ENCODE results near the gene PDXK.

DNA sequence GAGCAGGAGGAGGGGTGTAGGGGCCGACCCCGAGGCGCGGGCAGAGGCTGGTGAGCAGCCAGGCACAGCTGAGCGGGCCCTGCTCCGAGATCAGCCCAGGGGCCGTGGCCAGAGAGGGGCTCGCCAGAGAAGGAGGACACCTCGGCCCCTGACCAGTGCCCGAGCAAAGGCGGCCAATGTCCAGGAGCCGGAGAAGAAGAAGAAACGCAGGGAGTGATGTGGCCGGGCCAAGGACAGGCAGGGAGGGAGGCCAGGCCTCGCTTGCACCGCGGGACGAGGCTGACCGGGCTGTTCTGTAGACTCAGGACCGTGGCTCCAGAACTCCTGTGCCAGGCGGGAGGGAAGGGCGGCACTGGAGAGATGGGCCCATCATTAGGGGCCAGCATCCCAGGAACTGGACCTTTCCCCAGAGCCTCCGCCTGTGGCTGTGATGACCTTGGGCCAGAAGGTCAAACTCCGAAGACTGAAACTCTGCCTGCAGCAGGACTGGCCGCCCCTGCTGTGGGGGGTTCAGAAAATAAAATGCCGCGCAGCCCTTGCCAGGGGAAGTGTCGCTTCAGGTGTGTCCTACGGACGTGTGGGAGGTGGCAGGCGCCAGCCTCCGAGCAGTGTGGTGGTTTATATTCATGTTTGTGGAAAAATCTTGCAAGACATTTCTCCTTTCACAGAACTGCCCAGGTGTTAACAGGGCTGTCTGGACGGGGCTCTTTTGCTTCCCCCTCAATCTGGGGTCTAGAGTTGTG is 84.8 kb downstream of the PDXK start:
- TF ChIP-seq POLR2A (IDR thresholded peaks at IDR 0.05; ENCODE audit: low read length) (no peak), GATA1 (IDR thresholded peaks at IDR 0.05; ENCODE audit: low read depth, low read length) (no peak)

All from erythroblast (primary cell).